Natural killer cell (primary cell): Measurements from ENCODE around the gene DLEC1. TPM values are rescaled to one million over a fixed set of nuclear protein-coding genes. Genes with fewer than 3 reads are reported as not detected.

Experiments
- ATAC-seq, 3 donors: fragments of 150-1000 bp in 2 of 3; fragments of 200-7000 bp in 1 of 3; cut with Tn5 transposase; 1 replicate in 1 of 3; 2 replicates in 2 of 3; pipeline ENCODE4 v1.10.0; 2021; ENCODE audit warnings: mild to moderate bottlenecking in 2 of 3, moderate library complexity in 2 of 3
- DNase-seq, 2 donors: peaks; one replicate each; pipeline versions ENCODE4 v3.0.0 to v3.0.0-alpha.2; 2013 to 2021; ENCODE audit warnings: mixed read lengths in 1 of 2
- H3K27ac ChIP-seq: one replicate; pipeline ENCODE4 v1.5.1; 2013; ENCODE audit warnings: mild to moderate bottlenecking, low read length
- H3K27me3 ChIP-seq: one replicate; pipeline ENCODE4 v1.6.1; 2013; ENCODE audit warnings: low read length; ENCODE audit not compliant: control insufficient read depth, insufficient read depth
- H3K36me3 ChIP-seq: one replicate; pipeline ENCODE4 v1.6.1; 2013; ENCODE audit warnings: low read length; ENCODE audit not compliant: control insufficient read depth, insufficient read depth
- H3K4me1 ChIP-seq: one replicate; pipeline ENCODE4 v1.6.1; 2013; ENCODE audit warnings: low read length; ENCODE audit not compliant: control insufficient read depth, insufficient read depth
- H3K4me3 ChIP-seq: one replicate; pipeline ENCODE4 v1.5.1; 2013; ENCODE audit warnings: low read length
- H3K9me3 ChIP-seq: one replicate; pipeline ENCODE4 v1.6.1; 2013; ENCODE audit warnings: low read length; ENCODE audit not compliant: control insufficient read depth, insufficient read depth
- H3K27ac Mint-ChIP-seq, 2 donors: one replicate each; pipeline ENCODE4 v1.8.0; 2022; ENCODE audit warnings: mild to moderate bottlenecking in 2 of 2, mixed read lengths in 2 of 2, moderate library complexity in 1 of 2
- H3K27me3 Mint-ChIP-seq, 2 donors: one replicate each; pipeline ENCODE4 v1.8.0; 2022; ENCODE audit warnings: low read depth in 2 of 2, mixed read lengths in 2 of 2
- H3K36me3 Mint-ChIP-seq: one replicate; pipeline ENCODE4 v1.8.0; 2022; ENCODE audit warnings: mixed read lengths
- H3K4me1 Mint-ChIP-seq, 2 donors: one replicate each; pipeline ENCODE4 v1.8.0; 2022; ENCODE audit warnings: mixed read lengths in 2 of 2
- H3K4me3 Mint-ChIP-seq: one replicate; pipeline ENCODE4 v1.8.0; 2022; ENCODE audit warnings: mild to moderate bottlenecking, moderate library complexity, mixed read lengths
- H3K9me3 Mint-ChIP-seq, 2 donors: one replicate each; pipeline ENCODE4 v1.8.0; 2022; ENCODE audit warnings: mixed read lengths in 2 of 2
- CTCF ChIP-seq: fragments of 200-600 bp; IDR thresholded peaks from one replicate; pipeline ENCODE4 v1.8.0; 2022; ENCODE audit warnings: antibody characterized with exemption
- WGBS: methylation state at CpG from one replicate; pipeline ENCODE4 v1.1.7; 2013; ENCODE audit warnings: missing lambda C conversion rate; ENCODE audit not compliant: insufficient coverage; 5-methylcytosine and 5-hydroxymethylcytosine counted together
- intact Hi-C: fragments of 100-400 bp; cut with micrococcal nuclease; formaldehyde crosslinking; loops from one replicate; pipeline ENCODE4 v1.14.2; 2022
- total RNA-seq, 4 donors: library from RNA; stranded (reverse); fragments of 120-200 nt in 1 of 4; gene quantifications; one replicate each; pipeline versions ENCODE4 v1.2.3 to v1.2.4, GENCODE V29; 2013 to 2022

Gene DLEC1
- total RNA-seq, 3 donors from 2014 or later (not counting 1 experiment from before 2014, with no cell fraction given): 6.1 to 7.5 (median 7.0) TPM

DNA sequence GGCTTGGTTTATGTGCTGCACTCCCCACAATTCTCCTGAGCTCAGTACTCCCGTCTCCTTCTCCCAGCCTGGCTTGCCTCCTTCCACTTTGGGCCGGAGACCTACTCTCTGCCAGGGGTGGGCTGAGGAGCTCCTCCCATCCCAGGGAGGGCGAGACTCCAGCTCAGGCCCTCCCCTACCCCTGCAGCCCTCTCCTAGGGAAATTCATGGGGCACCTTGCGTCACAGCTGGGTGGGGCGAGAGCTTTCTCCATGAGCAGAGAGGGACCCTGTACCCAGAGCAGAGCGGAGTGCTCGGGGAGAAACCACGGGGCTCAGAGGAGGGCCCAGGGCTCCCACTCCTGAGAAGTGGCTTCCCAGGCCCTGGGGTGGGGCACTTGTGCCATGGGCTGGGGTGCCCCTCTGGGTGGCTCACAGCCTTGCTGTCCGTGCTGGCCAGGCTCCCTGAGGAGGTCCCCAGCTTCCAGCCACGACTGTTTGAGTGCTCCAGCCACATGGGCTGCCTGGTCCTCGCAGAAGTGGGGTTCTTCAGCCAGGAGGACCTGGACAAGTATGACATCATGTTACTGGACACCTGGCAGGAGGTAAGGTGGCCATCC lies 35.1 kb upstream of the DLEC1 start:
- Mint-ChIP-seq H3K9me3 (no peaks in the 10 kb centered on the region), H3K27me3 (no peaks in the 10 kb centered on the region), H3K4me3 (no peak overlapping the region), H3K36me3 (no peaks in the 10 kb centered on the region), H3K4me1 (peaks cover 7 to 33% of the 10 kb centered on the region in 2 donors), H3K27ac (no peak overlapping the region)
- DNase-seq (no peak), ATAC-seq (no peak)
- peaks cover 38% of the 10 kb centered on the region for H3K36me3 ChIP-seq
- 93% methylated on average over 11 of the region's 11 CpGs for WGBS
- H3K27ac ChIP-seq: no peak overlapping the region
- H3K4me3 ChIP-seq: no peak overlapping the region
- intact Hi-C loops: loop anchor here (1.0 kb wide), 2 partner anchors 30 to 36 kb away; no protein-coding TSS in a partner anchor
- H3K4me1 ChIP-seq: peaks cover 5% of the 10 kb centered on the region
- TF ChIP-seq CTCF: no peak
- no peaks in the 10 kb centered on the region for H3K9me3 ChIP-seq
- no peaks in the 10 kb centered on the region for H3K27me3 ChIP-seq

DNA sequence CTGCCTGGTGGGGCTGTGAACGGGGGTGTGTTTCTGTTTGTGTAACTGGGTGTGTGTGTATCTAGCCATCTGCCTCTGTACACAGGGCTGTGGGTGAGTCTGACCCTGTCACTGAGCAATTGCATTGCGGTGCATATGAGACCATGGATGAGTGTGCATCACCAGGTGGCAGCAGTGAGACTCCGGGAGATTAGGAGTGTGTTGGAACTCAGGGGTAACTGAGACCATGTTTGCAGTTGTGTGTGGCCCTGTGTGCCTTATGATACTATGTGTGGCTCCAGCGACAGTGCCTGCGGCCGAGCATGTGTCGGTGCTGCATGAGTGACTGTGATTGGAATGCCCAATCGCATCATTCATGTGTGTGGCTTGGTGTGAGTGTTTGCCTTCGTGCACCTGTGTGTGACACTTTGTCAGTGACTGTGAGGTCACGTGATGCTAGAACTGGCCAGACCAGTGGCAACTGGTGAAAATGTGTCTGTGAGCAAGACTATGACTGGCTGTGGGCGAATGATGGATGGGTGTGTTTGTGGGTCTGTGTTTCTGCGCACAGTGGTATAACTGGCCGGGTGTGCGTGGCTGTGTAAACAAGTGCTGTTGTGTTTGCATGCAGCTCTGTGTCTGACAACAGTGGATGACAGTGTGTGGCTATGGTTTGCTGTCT lies 34.5 kb upstream of the DLEC1 start:
- Histone ChIP-seq H3K36me3 (peaks cover 38% of the 10 kb centered on the region), H3K27me3 (no peaks in the 10 kb centered on the region), H3K9me3 (no peaks in the 10 kb centered on the region), H3K4me1 (no peaks in the 10 kb centered on the region), H3K27ac (no peak overlapping the region), H3K4me3 (no peak overlapping the region)
- H3K27ac Mint-ChIP-seq: peak overlapping the region in 1 of 2 donors; percentile 79
- no peaks in the 10 kb centered on the region for H3K36me3 Mint-ChIP-seq
- WGBS: 89% methylated on average over 14 of the region's 14 CpGs
- H3K4me3 Mint-ChIP-seq: no peak overlapping the region
- peaks cover 7 to 31% of the 10 kb centered on the region in 2 donors for H3K4me1 Mint-ChIP-seq
- intact Hi-C loops: loop anchor here (1.0 kb wide), 1 partner anchor 36 kb away; no protein-coding TSS in a partner anchor
- no peaks in the 10 kb centered on the region for H3K27me3 Mint-ChIP-seq
- ATAC-seq (peak; percentile 59 to 76 (median 66)), DNase-seq (peak in 1 of 2 donors; percentile 69)
- H3K9me3 Mint-ChIP-seq: no peaks in the 10 kb centered on the region
- peak; percentile 35 for TF ChIP-seq CTCF

- Mint-ChIP-seq H3K4me3 (no peak overlapping the region), H3K36me3 (no peaks in the 10 kb centered on the region), H3K27me3 (no peaks in the 10 kb centered on the region), H3K9me3 (no peaks in the 10 kb centered on the region), H3K27ac (peak overlapping the region; percentile 32 to 79), H3K4me1 (peaks cover 7 to 30% of the 10 kb centered on the region in 2 donors)
- Histone ChIP-seq H3K4me3 (no peak overlapping the region), H3K27me3 (no peaks in the 10 kb centered on the region), H3K36me3 (peaks cover 35% of the 10 kb centered on the region), H3K9me3 (no peaks in the 10 kb centered on the region), H3K27ac (no peak overlapping the region), H3K4me1 (peaks cover 4% of the 10 kb centered on the region)
- WGBS: 80% methylated on average over 15 of the region's 15 CpGs
- no peak for TF ChIP-seq CTCF
- intact Hi-C loops: no loop called here
- no peak for DNase-seq
- ATAC-seq: no peak
Observed at GRCh38 chr3:38005076-38006020, 33.7 kb upstream of the DLEC1 start.
